ENCODE measurements around the gene MCRIP2.
A peak's percentile ranks its signal among the peaks of the same experiment; 100 is the strongest.

Gene MCRIP2

GRCh38 chr16:649631-650030 is 8.0 kb downstream of the MCRIP2 start:
- DNase-seq = no peak

- DNase-seq = no peak
These were observed 10.2 kb downstream of the MCRIP2 start for GRCh38 chr16:651844-652243.

GRCh38 chr16:652454-653305 is 11.1 kb downstream of the MCRIP2 start:
- no peak for DNase-seq

- DNase-seq = no peak
These were observed 12.4 kb downstream of the MCRIP2 start for GRCh38 chr16:654034-654433.

- DNase-seq = no peak
These were observed 15.9 kb downstream of the MCRIP2 start for GRCh38 chr16:657487-657886.

GRCh38 chr16:658679-659571 is 17.3 kb downstream of the MCRIP2 start:
- DNase-seq = no peak

- DNase-seq = no peak
These were observed 18.0 kb downstream of the MCRIP2 start for GRCh38 chr16:659618-660017.

- no peak for DNase-seq
These were observed 18.5 kb downstream of the MCRIP2 start for GRCh38 chr16:660132-660458.

- DNase-seq = peak; percentile 80
These were observed 19.0 kb downstream of the MCRIP2 start for GRCh38 chr16:660459-661183.

GRCh38 chr16:661184-661821 is 19.7 kb downstream of the MCRIP2 start:
- no peak for DNase-seq

GRCh38 chr16:662095-662494 is 20.5 kb downstream of the MCRIP2 start:
- no peak for DNase-seq

- DNase-seq = no peak
These were observed 21.0 kb downstream of the MCRIP2 start for GRCh38 chr16:662597-662996.

GRCh38 chr16:666572-666971 is 24.9 kb downstream of the MCRIP2 start:
- no peak for DNase-seq

- no peak for DNase-seq
These were observed 25.6 kb downstream of the MCRIP2 start for GRCh38 chr16:667113-667779.

- DNase-seq = peak; percentile 95
These were observed 26.3 kb downstream of the MCRIP2 start, which contains the start of gene RHOT2 for GRCh38 chr16:667780-668518. TSS of gene RHOT2 (plus strand) at chr16:668132. CDS start at chr16:668200, 68 bp downstream.

- DNase-seq = no peak
These were observed 27.0 kb downstream of the MCRIP2 start for GRCh38 chr16:668519-669171.

- no peak for DNase-seq
These were observed 28.0 kb downstream of the MCRIP2 start for GRCh38 chr16:669666-670065.

GRCh38 chr16:670485-671352 is 29.1 kb downstream of the MCRIP2 start:
- DNase-seq = no peak

- no peak for DNase-seq
These were observed 29.9 kb downstream of the MCRIP2 start for GRCh38 chr16:671353-672131.
